Amniotic stem cell (primary cell): ENCODE measurements around the gene SLC7A1.

ENCODE experiments used
- DNase-seq: peaks from one replicate; lab custom pipeline; 2025; lab: John Stamatoyannopoulos, UW

SLC7A1 gene

GRCh38 chr13:29510651-29511084 lies 84.8 kb downstream of the SLC7A1 start:
- DNase-seq, result no peak

DNA sequence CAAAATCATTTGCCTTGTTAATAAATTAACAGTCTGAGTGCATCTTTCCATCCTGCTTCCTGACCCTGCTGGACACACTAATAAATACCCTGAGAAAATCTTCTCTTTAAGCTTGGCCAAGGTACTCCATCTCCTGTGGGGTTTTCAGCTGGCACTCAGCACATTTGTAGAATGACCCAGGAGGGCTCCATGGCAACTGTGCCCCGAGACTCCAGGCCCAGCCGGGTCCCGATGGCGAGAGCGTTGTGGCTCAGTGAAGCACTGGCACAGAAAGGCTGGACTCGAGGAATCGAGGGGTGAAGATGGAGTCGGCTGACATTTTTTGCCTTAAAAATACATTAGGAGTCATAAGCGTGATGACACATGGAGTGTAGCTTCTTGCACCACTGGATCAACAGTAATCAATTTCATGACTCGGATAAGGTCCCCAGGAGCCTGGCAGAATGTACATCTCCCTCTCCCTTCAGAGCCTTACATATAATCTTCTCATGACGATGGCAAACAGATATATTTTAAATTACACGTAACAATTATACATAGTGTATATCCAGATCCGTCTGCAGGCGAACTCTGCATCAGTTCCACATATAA lies 85.4 kb downstream of the SLC7A1 start:
- DNase-seq, result no peak

DNA sequence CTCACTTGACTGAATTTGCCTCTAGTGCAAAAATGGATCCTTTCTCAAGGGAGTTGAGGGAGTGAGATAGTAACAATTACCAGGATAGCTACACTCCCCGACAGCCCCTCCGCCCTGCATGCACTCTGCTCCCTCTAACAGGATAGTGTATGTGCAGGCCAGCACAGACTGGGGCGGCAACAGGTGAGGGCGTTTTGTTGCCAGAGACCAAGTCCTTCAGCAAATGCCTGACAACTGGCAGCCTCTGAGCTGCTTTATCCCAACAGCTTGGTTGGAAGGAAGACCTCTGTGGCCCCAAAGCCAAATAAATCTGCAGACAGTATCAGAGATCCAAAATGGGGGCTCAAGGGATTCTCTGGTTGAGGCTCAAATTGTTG lies 86.6 kb downstream of the SLC7A1 start:
- DNase-seq, result no peak

DNA sequence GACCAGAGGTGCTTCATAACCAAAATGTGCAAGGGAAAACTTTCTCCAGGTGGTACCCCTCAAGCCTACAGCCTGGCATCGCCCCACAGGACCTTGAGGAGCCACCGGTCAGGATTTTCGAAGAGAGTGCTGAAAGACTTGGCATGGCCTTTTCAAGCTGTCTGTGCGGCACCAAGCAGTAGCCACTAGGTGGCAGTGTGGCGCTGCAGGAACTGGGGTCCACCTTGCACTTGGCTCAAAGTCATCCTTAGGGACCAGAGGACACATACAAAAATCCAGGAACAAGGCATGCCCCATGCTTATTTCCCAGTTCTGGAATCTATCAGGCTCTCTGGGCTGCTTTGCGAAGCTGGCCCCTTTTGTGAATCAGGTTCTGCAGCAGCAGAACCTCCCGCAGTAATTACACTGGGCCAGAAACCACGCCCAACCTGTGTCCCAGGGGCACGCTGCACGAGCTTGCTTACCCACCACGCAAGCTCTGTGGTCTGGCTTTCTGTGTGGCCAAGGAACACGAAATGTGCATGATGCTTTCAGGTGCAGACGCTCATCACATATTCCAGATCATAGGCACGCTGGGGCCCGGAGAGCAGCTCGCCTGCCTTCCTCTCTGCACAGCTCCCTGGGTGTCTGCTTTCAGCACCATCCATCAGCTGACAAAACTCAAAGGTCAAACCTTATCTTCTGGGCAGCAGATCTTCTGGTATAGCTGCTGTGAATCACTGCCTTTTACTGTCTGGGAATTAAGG lies 87.2 kb downstream of the SLC7A1 start:
- DNase-seq, result peak; percentile 40

DNA sequence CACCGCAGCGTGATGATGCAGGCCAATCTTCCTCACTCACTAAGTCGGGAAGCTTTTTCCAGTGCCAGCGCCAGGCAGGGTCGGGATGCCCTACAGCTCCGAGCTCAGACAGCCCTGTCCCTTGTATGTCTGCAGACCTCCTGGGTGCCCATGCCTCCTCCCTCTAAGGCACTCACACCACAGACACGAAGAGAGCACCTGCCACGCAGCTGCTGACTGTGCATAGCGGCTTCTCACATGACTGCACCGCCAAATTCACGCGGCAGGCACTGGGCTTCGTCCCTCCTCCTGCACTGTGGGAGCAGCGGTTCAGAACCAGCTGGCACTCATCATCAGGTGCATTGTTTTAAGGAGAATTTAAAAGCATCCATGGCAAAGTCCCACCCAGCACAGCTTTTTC lies 88.1 kb downstream of the SLC7A1 start:
- no peak for DNase-seq

GRCh38 chr13:29505950-29506349 lies 89.5 kb downstream of the SLC7A1 start:
- no peak for DNase-seq

GRCh38 chr13:29505511-29505910 lies 90.0 kb downstream of the SLC7A1 start:
- DNase-seq, result no peak

DNA sequence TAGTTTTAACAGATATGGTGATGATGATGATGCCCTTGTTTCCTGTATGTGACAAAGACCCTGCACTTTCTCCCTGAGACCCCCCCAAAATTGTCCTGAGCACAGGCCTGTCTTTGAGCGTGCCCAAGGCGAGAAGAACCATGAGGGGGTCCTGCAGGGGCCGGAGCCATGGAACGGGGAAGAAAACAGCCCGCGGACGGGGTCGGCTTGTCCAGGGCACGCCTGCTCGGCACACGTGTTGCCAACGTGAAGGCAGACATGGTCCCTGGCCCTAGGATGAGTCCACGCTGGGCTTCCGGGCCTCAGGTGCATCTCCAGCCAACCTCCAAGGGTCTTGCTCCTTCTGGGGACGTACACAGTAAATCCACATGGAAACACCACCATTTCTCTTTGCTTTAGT lies 90.8 kb downstream of the SLC7A1 start:
- no peak for DNase-seq

GRCh38 chr13:29503041-29503837 lies 92.2 kb downstream of the SLC7A1 start:
- no peak for DNase-seq

GRCh38 chr13:29502391-29503008 lies 93.0 kb downstream of the SLC7A1 start:
- no peak for DNase-seq

DNA sequence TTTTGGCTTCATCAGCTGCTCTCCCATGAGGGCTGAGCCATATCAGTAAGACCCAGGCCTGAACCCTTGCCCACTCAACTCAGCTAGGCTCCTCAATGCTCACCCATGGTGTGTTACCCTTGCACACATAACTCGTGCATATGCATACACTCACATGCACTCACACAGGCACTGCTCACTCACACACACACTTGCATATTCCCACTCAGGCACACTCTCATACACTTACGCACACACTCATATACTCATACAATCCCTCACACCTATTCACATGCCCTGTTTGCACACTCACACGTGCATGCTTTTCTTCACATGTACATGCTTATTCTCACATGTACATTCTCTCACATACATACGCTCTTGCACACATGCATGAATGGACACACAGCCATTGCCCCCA lies 93.8 kb downstream of the SLC7A1 start:
- no peak for DNase-seq

GRCh38 chr13:29500386-29500785 lies 95.1 kb downstream of the SLC7A1 start:
- DNase-seq, result no peak

DNA sequence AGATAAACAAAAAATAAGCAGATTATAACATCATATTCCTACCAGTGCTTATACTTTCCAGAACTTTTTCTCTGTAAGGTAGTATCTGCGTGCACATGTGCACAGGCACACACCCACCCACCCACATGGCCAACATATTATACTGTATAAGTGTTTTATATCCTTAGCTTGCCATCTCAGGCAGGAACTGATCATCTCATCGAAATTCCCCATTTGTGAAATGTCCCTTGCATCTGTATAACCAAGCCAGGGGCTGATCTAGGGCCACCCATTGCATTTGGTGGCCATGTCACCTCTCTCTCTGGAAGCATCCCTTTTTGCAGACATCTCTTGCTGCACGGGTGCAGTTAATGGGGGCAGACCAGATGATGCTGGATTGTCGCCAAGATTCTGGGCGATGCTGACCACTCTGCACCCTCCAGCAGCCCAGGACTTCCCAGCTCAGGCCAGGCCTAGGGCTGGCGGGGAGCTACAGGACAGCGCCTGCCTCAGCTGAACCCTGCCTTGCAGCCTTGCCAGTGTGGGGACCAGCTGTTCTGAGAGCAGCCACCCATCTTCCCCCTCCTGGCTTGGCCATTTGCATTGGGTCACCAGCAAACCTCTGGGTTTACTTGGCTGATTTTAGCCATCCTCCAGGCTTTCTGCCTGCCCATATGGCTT lies 95.9 kb downstream of the SLC7A1 start:
- no peak for DNase-seq

GRCh38 chr13:29498426-29499040 lies 97.0 kb downstream of the SLC7A1 start:
- DNase-seq, result no peak

DNA sequence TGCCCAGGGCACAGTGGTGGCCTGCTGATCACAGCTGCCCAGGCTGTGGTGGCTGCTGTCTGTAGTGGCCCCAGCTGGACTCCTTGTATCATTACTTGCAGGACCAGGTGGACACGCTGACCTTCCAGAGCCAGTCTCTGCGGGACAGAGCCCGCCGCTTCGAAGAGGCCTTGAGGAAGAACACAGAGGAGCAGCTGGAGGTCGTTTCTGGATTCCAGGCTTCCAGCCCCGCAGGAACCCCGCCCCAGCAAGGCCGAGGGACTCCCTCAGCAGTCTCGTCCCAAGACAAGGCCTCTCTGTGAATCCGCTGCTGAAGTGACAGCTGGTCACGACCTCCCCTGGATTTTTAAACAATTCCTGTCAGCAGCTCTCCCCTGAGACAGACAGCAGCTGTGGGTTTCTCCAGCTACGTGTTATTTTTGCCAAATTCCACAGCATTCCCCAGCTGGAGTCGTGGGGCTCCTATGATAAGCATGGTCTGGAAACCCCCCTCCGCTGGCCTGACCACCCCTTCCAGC lies 98.3 kb downstream of the SLC7A1 start:
- DNase-seq, result no peak

GRCh38 chr13:29496241-29496712 lies 99.2 kb downstream of the SLC7A1 start:
- no peak for DNase-seq

DNA sequence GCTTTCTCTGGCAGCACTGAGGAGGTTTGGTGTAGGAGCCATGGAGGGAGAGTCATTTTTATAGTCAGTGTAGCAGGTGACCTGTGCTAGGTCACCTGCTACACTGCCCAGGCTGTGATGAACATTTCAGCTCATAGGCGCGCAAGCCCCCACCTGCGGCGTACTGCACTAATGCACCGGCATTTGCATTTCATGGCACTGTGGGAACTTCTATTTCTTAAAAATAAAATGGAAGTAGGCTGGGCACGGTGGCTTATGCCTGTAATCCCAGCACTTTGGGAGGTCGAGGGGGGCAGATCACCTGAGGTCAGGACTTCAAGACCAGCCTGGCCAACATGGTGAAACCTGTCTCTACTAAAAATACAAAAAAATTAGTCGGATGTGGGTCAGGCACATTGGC lies 101.0 kb downstream of the SLC7A1 start:
- no peak for DNase-seq

- DNase-seq, result no peak
Measured at GRCh38 chr13:29493796-29494195, 101.7 kb downstream of the SLC7A1 start.

DNA sequence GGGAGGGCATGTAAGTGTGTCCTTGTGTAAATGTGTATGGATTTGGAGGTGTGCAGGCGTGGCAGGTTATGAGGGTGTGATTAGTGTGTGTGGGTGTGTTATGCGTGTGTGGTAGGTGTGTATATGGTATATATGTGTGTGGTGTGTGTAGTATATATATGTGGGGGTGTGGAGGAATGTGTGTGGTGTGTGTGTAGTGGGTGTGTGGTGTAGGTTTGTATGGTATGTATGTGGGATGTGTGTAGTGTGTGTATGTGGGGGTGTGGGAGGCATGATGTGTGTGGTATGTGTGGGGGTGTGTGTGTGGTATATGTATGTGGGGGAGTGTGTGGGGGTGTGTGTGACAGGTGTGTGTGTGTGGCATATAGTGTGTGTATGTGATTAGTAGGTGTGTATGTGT lies 104.2 kb downstream of the SLC7A1 start:
- no peak for DNase-seq

DNA sequence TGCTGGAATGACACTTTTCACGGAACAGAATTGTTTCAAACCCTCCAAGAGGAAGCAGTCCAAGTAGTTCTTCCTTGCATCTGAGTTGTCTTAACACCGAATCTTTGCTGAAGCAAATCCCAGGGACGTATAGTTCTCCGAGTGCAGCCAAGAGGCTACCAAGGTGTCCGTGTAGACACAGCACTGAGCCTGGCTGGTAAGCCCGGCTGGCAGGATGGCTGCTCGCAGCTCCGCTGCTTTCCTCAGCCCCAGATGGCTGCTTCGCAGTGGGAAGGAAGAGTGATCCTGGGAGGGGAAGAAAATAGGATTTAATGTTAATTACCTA lies 105.0 kb downstream of the SLC7A1 start:
- DNase-seq, result no peak
